ENCODE data around the gene SLC30A1.
A peak's percentile ranks its signal among the peaks of the same experiment; 100 is the strongest.
"Not testable (repeated sequence)": the region's sequence is repeated elsewhere in the genome, so short reads cannot be mapped to it uniquely, and the experiment has no call there.

Gene SLC30A1

GRCh38 chr1:211578640-211579439 lies at the start of gene SLC30A1:
Gene SLC30A1 (minus strand): TSS chr1:211579161. CDS start chr1:211578612, 549 bp downstream.
- peak; percentile 98 for DNase-seq

GRCh38 chr1:211628417-211628816 lies 49.5 kb upstream of the SLC30A1 start:
- no peak for DNase-seq

GRCh38 chr1:211627259-211627658 lies 48.3 kb upstream of the SLC30A1 start:
- no peak for DNase-seq

GRCh38 chr1:211625866-211626265 lies 46.9 kb upstream of the SLC30A1 start:
- DNase-seq, result not testable (repeated sequence)

- no peak for DNase-seq
These were observed 46.1 kb upstream of the SLC30A1 start for GRCh38 chr1:211625040-211625439.

DNA sequence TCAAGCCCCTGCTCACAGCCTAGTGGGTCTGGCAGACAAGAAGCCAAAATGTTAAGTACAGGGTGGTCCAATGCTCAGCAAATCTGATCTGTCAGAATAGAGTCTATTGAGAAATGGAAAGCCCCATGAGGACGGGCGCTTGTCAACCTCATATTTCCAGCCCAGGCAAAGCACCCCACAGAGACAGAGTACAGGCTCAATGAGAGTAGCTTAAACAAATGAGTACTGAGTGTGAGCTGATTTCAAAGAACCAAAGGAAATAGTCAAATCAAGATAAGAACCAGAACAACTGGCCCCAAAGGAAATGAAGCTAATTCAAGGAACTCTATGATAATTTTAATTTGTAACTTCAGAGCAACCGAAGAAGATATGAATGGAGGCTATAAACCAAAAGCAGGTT lies 44.6 kb upstream of the SLC30A1 start:
- DNase-seq, result no peak

DNA sequence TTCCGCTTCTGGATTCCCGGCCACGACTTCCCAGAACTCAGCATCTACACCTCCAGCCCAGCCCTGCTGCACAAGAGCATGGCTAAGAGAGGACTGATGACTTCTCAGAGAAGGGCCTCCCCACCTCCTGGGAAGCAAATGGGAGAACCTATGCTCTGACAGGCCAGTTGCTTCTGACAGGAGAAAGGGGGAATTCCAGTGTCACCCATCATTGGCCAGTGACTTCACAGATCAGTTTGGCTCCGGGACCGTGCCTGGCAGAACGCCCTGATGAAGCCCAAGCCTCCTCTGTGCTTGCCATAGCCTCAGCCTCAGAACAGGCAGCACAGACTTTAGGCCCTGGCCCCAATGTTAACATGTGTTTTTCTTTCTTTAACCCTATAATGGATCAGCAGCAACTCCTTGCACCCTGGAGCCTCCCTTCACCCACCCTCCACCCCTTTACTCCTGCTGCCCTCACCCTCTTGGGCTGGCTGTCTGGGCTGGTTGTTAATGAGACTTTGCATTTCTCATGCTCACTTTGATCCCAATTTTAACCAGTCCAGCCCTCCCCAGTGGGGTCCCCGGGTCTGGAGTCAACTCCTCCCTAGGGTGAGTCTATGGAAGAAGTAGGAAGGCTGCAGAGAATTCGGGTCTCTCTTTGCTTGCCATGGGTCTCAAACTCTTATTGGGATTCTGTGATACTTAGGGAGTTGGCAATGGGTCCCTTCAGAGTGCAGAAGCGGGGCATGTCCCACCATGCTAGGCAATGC lies 42.7 kb upstream of the SLC30A1 start:
- no peak for DNase-seq

DNA sequence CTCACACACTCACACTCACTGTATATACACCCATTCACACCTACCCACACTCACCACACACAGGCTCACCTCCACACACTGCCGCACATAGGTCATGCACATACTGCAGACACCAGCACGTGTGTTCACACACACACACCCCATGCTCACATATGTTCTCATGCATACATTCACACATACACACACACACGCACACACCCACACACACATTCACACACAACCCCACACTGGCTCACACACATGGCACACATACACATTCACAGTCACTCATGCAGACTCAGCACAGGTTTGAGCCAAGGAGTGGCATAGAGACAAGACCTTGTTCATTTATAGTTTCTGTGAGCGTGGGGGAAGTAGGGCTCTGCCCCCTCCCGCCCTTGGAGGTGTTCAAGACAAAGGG lies 41.1 kb upstream of the SLC30A1 start:
- DNase-seq, result no peak

DNA sequence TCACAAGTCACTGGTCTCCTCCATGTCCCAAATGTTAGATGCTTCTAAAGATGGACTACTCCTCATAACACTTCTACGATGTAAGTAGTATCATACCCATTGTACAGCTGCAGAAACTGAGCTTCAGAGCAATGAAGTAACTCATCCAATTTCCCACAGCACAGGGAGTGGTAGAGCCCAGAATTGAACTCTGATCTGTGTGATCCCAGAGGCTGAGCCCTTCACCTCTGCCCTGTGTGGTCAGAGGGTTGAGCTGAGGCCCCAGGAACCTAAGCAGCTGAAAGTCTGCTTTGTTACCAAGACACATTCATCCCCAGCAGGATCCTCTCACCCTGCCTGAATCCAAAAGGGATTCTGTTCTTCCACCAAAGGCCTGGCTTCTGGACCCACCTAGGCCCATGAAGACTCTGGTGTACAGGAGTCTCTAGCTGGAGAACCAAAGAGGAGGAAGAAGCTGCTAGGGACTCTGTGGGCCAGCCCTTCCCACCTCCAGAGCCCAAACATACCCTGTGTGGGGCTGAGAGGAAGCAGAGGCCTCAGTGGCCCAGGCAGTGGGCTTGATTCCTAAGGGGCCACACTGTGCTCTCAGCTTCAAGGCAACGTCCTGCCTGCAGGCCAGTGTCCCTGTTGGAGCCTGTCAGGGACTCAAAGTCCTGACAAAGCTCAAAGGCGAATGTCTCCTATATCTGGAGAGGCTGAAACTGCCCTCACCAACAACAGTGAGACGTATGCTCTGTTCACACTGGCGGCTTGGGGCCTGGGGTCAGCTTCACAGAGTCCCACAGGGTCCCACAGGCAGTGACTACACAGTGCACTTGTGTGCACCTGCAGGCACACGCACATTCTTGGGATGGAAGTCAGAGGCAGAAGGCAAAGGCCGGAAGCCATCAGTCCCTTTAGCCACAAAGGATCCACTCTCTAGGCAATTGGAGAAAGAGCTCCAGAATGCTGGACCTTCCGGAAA lies 40.4 kb upstream of the SLC30A1 start:
- peak; percentile 62 for DNase-seq

GRCh38 chr1:211616965-211617297 lies 38.0 kb upstream of the SLC30A1 start:
- peak; percentile 43 for DNase-seq

DNA sequence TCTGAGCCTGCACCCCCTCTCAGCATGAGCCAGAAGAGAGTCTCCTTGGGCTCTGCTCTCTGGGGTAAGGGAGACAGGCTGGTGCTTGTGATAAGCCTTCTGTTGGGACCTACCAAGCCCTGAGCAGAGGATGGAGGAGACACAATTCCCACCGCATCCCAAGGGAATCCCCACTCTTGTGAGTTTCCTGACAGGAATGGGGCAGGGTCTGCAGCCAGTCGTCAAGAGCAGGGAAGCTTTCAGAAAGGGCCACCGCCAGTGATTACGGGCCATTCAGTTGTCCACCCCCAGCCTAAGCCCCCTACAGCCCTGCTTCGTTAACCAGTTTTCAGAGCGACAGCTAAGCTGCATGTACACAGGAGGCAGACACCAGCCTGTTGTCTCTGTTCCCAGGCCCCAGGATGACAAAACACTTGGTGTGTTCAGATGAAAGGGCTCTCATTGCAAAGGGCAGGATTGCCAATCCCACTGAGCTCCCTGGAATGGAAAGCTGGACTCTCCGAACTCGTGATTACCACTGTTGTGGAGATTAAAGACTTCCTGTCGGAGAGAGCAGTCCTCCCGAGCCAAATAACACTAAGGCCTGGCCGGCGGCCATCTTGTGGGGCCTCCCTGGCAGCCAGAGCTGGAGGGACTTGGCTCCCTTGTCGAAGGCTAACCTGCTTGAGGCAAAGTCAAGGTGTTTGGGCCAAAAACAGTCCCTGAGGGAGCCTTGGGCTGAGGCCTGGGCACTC lies 37.4 kb upstream of the SLC30A1 start:
- peak; percentile 59 for DNase-seq

- no peak for DNase-seq
These were observed 35.7 kb upstream of the SLC30A1 start for GRCh38 chr1:211614615-211615014.

DNA sequence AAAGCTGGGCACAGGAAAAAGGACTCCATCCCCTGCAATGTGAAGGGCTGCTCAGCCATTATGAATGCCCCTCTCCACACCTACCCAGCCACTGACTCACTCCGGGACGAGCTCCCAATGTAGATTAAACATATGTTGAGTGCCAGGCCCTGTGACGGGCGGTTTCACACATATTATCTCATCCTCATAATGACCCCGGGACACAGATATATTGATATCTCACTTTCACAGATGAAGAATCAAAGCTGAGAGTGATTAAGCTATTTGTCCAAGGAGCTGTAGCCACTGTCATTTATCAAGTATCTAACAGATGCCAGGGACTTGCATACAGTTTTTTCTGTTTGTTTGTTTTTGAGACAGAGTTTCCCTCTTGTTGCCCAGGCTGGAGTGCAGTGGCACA lies 35.0 kb upstream of the SLC30A1 start:
- DNase-seq, result no peak

DNA sequence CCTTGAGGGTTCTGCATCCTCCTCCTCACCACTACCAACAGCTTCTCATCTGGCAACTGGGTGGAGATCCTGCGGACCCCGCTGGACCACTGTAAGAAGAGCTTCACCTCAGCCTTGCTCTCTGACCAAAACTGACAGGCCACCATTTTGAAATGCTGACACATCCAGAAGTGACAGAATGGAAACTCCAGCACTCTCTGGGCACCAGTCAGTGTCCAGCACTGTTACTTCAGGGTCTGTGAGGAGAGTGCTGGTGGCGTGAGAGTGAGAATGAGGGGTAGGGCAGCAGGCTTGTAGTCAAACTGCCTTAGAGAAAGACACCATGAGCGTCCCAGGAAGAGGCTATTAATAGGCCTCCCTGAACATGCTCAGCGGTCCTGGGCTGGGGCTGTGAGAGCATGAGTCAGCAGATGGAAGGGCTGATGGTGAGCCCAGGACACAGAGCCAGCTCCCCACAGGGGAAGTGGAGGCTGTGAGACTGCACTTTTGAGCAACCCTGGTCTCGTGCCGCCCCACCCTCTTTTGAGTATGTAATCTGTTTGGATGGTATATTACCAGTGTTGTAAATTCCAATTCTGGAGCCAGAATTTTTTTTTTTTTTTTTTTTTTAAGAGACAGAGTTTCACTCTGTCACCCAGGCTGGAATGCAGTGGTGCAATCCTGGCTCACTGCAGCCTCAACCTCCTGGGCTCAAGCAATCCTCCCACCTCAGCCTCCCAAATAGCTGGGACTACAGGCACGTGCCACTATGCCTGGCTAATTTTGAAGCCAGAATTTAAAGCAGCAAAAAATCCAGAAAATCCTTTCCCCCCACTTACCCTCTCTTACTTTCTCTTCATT lies 34.4 kb upstream of the SLC30A1 start:
- peak; percentile 92 for DNase-seq

DNA sequence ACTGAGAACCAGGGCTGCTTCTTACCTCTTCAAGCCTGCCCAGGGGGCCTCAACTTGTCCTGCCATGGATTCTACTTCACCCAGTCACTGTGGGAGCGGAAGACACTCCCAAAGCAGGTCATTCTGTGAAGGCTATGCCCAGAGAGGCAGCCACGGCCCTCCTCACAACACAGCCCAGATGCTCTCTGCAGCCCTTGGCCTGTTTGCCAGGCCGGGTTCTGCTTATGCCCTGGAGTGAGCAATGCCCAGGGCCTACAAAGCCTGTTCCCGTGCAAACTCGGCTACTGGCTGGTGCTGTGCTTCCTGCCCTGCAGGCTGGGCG lies 33.8 kb upstream of the SLC30A1 start:
- DNase-seq, result peak; percentile 48

GRCh38 chr1:211611818-211612217 lies 32.9 kb upstream of the SLC30A1 start:
- DNase-seq, result peak; percentile 48

DNA sequence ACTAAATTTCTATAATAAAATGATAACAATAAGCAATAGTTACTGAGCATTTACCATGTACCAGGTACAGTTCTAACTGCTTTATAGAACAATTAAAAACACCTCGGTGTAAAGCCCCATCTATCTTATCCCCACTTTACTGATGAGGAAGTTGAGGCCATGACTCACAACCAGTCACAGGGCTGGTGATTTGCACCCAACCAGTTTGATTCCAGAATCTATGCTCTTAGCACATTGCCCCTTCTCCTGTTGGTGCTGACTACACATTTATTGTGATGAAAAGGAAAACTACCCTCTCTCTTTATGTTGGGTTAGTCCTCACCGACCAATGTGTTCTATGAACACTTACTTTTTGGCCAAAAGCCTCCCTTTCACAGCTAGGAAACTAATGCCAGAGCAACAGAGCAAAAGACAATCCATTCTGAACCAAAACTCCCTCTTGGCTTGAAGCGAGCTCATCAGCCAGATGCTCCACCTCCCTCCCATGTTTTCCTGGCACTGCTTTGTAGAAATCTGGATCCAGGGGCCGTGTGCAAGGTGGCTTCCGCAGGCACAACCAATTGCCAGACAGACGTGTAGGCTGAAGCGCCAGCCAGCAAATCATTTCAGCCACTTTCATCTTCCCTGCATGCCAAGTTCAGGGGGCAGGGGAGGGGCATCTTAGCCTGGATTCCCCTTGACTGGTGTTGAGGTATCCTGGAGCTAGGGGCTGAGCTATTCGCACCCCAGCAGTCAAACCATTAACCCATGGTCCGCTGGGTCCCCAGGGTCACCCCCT lies 32.0 kb upstream of the SLC30A1 start:
- DNase-seq, result no peak

DNA sequence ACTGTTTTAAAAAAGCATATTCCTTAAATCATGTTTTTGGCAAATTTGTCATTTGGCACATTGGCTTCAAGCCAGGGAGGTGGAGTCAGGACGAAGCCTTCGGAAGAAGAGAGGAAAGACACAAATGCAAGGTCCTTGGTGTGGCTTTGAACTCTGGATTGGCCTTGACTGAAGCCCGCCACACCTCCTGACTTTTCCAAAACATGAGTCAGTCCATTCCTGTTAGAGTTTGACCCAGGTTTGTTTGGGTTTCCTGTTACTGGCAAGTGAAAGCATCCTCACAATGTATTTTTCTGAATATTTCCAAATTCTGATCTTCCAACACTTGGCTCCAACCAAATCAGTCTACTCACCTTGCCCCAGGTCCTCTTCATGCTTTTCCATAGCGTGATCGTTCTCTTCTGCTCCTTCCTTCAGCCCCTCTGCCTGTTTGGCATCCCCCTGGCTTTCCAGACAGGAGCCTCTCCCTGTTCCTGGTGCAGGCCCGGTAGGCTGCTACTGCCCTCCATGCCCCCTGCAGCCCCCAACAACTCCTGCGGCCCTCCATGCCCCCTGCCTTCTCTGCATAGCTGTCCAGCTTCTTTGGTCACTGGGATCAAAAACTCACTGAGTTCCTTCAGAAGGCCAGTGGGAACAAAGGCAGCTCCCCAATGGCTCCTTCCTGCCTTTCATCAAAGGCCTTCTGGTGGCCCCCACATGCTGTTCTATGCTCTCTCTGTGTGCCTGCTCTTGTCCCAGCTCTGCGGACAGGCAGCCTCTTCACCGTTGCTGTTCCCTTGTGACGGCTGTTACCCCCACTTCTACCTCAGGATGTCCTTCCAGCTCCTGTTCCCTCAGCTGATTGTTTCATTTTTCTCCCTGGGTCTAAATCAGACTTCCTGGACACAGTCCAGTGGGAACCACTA lies 30.4 kb upstream of the SLC30A1 start:
- DNase-seq, result no peak

DNA sequence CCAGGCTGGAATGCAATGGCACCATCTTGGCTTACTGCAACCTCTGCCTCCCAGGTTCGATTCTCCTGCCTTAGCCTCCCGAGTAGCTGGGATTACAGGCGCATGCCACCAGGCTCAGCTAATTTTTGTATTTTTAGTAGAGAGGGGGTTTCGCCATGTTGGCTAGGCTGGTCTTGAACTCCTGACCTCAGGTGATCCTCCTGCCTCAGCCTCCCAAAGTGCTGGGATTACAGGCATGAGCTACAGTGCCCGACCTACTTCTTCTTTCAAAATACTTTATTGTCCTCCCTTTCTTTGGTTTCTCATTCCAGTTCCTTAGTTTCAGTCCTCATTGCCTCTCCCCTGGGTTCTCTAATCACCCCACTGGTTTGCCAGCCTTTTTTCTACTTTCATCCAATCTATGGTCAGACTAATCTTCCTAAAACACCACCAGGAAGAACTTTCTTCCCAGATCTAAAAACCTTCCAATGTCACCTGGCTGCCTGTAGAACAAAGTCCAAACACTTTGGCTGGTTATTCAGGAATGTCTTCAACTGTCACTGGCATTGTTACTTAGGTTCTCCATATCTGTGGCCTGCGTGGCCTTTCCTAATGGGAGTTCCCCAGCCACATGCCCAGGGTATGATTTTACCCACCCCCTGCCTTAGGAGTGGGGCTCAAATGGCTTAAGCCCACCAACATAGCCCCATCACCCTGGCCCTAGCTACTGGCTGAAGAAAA lies 29.0 kb upstream of the SLC30A1 start:
- no peak for DNase-seq

Measured in islet precursor cell (in vitro differentiated cells).